T-helper 2 cell treated with Interferon-gamma antibody and Interleukin-4, amounts not matched to agents 100 ng/mL and 5 ng/mL, for 36 hours (primary cell): ENCODE results near the gene SHISAL1. TPM values are rescaled to one million over a fixed set of nuclear protein-coding genes. Genes with fewer than 3 reads are reported as not detected.

Experiments used
- intact Hi-C: fragments of 100-400 bp; cut with micrococcal nuclease; formaldehyde crosslinking; loops from one replicate; pipeline ENCODE4 v1.15.1; 2023
- total RNA-seq: library from RNA; stranded (reverse); gene quantifications from 2 replicates; pipeline ENCODE4 v1.2.3, GENCODE V29; 2022

The SHISAL1 gene
- not detected in 2 replicates for total RNA-seq

DNA sequence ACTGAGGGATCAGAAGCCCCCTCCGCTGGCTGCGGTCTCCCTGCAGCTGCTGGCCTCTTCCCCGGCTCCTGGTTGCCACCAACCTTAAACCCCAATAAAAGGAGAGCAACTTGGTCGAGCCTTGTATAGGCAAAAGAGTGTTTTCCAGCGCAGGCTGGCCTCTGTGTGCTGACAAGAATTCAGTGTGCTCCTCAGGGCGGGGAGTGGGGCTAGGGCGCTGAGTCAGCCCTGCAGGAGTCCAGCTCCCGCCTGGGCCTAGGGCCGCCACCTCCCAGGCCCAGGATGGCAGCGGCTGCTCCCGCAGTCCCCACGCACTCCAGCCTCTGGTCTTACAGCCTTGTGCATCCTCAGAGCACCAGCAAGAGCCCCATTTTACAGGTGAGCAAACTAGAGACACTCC, at the start of gene SHISAL1:
TSS of gene SHISAL1 (minus strand) at position 186 of the 400 bp plus-strand sequence. CDS start 12,006 bp downstream, outside the sequence.
- intact Hi-C loops: no loop called here

DNA sequence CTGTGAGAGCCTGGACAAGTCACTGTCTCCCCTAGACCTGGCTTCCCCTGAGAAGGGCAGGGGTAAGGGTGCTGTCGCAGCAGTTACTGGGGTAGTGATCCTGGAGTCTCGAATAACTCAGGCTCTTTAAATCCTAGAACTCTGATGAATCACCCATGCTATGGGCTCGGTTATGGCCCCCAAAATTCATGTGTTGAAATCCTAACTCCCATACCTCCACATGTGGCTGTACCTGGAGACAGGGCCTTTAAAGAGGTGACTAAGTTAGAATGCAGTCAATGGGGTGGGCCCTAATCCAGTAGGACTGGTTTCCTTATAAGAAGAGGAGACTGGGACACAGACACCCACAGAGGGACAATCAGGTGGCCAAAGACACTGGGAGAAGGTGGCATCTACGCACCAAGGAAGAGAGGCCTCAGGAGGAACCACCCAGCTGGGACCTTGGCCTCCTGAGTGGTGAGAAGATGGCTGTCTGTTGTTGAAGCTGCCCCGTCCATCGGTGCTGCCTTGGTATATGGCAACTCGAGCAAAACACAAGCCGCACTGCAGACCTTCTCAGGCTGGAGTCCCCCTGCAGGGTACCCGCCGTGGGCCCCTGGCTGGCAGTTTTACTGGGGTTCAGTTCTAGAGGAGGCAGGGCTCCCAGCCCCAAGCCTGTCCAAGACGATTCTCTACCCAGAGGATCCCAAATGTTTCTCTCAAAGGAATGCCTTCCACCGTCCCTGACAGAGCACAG, 48.8 kb upstream of the SHISAL1 start:
- intact Hi-C loops: no loop called here

DNA sequence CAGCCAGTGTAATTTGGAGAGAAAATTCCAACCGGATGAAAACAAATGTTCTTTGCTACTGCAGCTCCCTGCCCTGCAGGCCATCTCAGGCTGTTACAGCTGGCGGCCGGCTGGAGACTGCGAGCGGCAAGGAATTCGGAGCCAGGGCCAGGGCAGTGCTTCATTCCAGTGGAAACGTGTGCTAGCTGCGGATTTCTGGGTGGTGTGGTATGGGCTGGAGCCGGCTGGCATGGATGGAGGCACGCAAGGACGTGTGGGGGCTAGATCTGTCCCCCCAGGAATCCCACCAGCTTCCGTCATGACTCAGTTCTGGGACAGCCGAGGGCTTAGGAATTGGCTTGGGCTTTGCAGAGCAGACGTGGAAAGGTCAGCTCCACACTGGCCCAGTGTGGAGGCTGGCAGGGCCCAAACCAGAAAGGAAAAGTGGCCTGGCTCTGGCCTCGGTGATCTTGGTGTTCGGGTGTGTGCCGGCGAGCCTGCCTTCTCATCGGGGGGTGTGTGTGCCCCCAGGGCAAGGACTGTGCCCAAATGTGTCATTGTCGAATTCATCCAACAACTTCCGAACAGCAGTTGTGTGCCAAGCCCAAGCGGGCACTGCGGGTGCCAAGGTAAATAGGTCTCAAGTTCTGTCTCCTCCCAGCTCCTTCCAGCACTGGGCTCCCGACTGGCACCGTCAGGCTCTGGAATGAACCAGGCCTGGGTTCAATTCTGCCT, 48.1 kb upstream of the SHISAL1 start:
- intact Hi-C loops: no loop called here

DNA sequence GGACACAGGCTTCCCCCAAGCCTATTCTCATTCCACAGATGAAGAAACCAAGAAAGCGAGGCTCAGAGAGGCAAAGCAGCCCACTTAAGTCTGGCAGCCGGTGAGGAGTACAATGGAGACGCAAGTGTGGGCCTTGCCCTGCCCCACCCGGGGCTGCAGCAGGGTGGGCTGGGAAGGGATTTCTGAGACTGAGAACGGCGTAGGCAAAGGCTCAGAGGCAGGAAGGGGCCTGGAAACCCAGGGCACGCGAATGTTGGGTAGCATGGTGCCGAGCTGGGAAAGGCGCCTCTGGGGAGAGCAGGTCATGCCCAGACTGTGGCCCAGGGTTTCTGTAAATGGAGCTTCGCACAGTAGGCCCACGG, 47.5 kb upstream of the SHISAL1 start:
- intact Hi-C loops: no loop called here

DNA sequence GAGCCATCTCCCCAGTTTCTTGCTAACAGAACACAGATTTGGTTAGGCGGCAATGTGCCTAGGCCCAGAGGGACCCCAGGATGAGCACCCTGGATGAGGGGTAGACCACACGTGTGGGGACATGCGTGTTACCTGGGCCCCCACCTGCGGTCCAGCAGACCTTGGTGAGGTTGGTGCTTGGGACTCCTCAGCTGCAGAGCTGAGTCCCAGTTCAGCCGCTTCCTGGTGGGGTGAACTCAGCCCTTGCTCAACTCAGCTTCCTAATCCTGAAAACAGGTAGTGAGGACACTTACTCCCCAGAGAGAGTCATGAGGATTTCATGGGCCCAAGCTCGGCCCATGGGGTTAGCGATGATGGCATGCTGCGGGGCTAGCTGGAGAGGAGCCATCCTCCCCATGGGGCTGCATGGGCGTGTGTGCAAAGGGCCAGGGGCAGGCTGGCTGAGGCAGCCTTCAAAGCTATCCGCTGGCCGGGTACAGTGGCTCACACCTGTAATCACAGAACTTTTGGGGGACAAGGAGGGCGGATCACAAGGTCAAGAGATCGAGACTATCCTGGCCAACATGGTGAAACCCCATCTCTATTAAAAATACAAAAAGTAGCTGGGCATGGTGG, 46.9 kb upstream of the SHISAL1 start:
- intact Hi-C loops: no loop called here

DNA sequence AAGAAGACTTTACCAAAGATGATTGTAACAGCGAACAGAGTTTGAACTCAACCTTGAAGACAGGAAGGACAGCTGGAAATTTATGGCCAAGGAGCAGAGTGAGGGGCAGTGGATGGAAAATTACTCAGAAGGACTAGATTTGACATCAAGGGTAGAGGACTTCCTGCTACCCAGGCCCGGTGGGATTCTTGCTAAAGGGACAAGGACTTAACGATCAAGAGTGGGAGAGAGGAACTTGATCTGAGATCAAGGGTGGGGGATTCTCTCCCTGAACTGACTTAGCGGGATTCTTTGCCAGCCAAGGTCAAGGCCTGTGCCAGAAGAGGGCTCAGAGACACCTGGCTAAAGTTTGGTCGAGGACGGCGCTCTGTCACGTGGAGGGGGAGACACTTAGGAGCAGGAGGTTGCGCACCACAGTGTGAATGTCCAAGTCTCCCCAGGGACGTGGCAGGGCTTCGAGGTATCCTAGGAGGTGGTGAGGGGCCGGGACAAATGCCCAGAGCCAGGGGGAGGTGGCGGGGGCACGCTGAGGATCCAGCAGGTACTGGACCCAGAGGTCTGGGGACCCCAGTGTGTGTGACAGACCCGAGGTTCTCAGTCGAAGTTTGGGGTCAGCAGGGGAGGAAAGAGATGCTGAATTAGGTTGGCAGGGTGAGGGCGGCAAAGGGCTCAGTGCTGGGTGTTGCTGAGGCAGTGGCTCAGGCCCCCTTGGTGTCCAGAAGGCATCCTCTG, 46.1 kb upstream of the SHISAL1 start:
- intact Hi-C loops: no loop called here

DNA sequence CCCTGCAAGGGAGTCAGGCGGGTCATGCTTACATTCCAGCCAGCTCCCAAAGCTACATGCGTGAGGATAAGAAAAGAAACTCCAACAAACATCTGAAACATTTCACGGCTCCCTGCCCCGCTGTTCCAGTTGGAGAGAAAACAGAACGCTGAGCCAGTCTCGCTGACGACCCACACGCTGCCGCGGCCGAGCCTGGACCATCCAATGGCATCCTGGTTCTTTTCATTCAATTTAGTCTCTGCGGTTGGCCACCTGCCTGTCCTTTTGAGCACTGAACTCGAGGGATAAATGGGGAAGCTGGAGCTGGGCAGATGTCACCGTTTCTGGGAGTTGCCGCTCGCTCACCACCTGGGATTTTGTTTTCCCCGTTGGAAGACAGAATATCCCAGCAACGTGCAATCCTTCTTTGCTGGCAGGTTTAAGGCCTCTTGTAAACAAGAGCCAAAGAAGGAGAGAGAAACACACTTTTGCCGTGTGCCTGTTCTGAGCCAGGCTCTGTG, 45.3 kb upstream of the SHISAL1 start:
- intact Hi-C loops: no loop called here

DNA sequence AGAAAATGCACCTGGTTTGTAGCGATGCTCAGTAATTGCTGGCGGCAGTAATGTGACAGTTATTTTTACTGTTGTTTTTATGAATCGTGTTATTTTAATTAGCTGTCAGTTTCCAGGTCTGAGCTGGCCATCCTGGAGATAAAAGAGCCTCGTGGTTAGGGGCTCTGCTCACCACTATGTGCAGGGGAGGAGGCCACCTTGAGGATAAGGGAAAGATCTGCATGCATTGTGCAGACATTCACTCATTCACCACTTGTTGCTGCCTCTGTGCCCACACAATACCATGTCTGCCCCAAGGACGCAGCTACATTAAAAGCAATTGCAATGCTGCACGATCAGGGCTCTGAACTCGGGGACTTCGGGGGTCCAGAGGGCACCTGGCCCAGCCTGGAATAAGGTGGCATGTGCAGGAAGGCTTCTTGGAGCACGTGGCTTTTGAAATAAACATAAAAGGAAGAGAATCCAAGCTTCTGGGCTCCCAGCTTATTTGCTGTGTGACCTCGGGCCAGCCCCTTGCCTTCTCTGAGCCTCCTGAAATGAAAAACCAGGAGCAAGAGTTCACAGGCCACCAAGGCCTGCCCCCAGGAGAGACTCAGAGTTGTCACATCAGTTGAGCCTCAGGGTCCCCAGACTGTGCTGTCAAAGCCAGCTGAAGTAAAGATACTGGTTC, 44.7 kb upstream of the SHISAL1 start:
- intact Hi-C loops: no loop called here

DNA sequence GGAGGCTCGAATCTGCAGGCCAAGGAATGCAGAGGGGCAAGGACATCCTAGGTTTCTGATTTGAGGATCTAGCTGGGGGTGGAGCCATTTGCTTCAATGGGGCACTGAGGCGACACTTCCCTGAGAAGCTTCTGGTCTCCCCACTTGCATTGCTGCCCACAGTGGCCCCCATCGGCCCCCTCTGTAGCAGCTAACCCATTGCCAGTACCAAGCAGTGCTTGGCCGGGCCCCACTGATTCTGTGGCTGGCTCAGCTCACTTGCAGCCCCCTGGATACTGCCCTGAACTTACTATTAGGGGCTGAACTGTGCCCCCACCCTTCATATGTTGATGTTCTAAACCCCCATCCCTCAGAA, 42.9 kb upstream of the SHISAL1 start:
- intact Hi-C loops: no loop called here

DNA sequence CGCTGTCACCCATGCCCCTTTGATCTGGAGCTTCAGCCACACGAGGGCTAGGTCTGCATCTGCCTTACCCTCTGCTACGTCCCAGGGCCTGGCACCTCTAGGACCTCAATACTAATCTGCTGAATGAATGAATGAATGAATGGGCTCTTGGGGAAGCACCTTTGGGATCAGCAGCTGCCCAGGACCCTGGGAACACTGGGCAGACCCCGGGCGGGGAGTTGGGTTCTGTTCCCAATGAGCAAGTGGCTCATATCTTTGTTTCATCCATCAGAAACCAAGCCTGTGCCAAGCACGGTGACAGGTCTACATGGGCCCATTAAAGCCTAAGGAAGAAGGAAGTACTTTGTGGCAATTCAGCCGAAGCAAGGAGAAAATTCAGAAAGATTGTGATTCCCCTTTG, 41.5 kb upstream of the SHISAL1 start:
- intact Hi-C loops: no loop called here

DNA sequence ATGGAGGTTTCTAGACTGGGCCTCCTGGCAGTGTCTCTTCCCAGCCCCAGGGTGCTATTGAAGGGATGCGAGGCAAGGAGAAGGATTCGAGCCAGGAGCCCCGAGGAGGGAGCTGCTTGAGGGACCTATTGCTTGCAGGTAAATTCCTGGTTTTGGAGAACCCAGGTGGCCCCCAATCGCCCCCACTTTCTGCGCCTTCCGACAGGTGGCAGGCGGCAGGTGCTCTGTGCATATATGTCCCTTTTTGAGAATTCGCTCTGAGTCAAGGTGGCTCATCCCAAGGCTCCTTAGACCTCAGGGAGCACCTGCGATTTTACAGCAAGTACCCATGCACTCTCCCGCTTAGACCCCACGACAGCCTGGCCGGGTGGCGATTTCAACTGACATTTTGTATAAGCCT, 40.3 kb upstream of the SHISAL1 start:
- intact Hi-C loops: no loop called here

DNA sequence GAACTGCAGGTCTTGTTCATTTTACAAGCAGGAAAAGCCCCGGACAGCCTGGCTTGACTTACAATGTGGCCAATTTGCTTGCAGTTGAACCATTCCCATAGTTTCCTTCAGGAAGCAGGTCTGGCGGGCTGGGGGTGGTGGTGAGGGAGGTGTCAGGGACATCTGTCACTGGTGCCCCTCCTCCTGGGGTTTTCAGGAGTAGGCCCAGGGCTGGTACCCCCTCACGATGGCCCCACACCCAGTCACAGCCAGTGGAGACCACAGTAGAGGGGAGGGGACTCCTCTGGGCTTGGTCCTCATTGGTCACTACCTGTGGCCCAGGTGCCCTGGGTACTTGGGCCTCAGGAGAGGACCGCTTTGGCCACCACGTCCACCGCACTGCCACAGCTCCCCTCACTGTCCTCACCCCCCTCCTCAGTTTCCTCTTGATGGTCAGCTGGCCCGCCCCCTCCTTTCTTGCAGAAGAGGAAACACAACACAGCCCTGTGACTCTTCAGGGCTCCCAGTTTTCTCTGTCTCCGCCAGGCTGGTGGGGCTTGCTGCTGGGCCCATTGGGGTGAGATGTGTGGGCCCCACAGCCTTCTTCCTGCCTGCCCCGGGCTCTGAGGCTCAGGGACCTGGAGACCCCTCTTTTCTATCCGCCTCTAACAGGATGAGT, 39.8 kb upstream of the SHISAL1 start:
- intact Hi-C loops: no loop called here

DNA sequence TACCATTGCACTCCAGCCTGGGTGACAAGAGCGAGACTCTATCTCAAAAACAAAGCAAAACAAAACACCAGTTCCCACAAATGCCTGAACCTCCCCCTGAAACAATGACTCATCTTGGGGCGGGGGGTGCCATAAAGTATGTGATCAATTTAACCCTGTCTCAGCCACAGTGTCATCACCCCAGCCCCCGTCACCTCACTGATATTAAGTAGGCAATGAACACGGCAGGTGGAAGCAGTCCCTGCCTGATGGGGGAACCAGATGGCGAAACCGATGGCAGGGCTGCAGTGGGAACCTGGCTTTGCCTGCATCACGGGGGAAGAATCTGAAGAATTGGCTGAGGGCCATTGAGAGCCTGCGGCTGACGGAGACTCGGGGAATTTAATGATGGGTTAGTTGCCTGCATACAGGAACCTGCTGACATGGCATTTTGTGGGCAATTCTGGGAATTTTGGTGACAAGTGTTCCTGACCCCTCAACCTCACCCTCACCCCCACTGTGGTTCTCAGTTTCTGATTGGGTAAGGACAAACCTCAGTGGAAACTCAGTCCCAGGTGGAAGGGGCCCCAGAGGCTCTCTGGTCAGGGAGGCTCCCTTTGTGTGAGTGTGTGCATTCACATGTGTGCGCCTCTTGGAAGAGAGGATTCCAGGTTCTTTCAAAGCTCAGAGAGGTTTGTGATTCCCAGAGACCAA, 39.1 kb upstream of the SHISAL1 start:
- intact Hi-C loops: no loop called here

DNA sequence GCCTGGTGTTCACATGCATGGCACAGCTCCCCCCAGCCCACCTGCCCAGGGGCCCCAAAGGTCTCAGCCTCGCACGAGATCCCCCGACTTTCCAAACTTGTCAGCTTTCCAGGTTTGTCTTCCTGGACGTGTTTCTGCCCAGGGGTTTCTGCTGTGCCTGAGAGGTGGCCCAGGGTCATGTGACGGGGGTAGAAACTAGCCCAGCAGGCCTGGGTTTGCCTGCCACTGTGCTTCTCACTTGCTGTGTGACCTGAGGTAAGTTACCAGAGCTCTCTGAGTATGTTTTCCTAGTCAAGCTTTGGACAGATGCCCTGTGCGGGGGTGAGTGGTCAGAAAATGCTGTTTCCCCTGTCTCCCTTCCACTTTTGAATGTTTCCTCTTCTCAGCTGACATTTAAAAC, 38.3 kb upstream of the SHISAL1 start:
- intact Hi-C loops: no loop called here

DNA sequence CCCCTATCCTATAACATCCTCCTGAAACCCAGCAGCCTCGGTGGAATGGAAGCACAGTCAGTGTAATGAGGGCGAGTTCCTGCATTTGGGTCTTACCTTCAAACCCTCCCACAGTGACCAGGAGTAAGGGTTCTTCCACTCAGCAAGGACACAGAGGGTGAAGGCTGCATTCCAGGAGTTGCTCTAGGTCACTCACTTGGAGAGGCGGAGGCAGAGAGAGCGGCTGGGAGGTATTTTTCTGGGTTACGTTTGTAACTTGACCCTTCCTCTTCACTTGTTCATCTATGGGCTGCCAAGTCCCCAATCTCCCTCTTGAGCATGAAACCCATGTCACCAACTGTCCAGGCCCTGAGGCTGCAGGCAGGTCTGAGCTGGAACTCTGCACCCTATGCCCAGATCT, 36.8 kb upstream of the SHISAL1 start:
- intact Hi-C loops: no loop called here

DNA sequence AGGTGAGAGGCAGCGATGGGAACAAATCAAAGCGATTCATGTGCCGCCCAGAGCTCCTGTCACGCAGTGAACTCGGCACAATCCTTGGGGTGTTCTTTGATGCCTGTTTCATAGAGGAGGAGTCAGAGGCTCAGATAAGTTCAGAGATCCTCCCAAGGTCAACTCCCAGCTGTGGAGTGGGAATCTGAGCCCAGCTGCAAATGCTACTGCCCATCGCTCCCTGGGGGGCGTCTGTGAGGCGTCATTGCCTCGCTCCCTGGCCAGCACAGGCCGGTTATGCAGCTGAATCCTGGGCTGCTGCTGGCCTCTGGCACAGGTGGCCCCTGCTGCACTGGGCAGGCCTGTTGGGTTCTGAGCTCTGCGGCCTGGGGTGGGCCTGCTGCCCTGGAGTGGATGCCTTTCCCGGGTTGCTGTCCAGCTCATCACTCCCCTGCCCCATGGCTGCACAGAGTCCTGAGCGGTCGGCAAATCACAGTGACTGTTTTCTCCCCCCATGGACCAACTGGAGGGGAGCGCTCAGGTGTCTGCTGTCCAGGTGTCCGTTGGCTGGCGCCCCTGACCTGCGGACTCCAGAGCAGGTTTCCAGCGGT, 36.3 kb upstream of the SHISAL1 start:
- intact Hi-C loops: no loop called here

DNA sequence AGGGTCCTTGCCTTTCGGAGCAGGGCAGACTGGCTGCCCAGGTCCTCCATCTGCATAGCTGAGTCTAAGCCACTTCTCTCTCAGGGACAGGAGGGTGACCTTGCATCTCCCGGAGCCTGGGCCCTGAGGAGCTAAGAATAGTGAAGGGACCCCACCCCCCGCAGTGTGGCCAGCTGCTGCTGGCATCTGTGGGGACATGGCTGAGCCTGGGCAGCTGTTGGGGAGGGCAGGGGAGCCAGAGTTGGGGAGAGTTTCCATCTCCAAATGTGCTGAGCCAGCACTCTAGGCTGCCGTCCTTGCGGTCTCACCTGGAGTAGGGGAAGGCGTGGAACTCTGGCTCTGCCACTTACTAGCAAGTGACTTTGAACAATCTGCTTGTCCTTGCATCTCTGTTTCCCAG, 34.8 kb upstream of the SHISAL1 start:
- intact Hi-C loops: no loop called here

DNA sequence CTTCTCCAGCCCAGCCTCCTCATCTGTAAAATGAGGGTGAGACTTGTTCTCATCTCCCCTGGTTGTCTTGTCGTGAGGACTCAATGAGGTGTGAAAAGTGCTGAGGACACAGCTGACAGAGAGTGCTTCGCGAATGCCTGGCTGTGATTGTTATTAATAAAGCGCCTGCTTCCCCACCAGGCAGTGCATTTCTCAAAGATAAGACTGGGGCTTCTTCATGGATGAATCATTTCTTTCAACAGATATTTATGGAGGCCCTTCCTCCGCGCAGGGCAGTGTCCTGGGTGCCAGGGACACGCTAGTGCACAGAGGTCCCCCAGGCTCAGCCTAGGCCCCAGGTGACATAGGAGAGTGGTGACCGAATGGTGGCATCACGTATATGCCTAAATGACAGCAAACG, 34.3 kb upstream of the SHISAL1 start:
- intact Hi-C loops: no loop called here

DNA sequence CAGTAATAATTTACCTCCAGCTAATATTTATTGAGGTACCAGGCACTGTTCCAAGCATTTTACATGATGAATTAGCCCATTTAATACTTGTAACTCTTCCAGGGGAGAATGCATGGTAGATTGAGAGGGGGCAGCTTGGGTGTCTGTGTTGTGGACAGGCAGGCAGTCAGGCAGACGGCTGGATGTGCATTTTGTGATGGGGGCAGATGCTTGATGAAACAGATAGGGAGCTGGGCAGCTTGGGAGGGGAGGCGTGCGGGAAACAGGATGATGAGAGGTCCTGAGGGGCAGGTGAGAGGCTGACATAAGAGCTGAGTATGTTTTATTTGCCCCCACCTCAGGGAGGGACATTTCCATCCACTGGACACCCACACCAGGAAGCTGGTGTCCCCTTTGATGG, 33.1 kb upstream of the SHISAL1 start:
- intact Hi-C loops: no loop called here

DNA sequence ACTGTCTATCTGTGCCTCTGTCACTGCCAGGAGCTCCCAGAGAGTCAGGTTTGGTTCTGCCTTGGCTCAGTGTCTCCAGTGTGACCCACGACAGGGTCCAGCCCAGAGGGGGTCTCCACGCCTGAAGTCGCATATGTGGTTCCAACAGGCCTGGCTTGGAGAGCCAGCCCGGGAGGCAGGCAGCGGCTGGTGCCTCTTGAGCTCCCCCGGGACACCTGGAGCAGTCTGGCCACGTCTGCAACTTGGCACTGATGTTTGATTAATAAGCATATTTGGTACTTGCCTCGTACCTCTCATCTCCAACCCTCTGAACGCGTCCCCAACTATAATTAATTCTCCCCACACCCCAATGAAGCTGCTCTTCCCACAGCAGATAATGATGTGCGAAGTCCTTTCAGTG, 31.7 kb upstream of the SHISAL1 start:
- intact Hi-C loops: no loop called here
